Choroid plexus epithelial cell (primary cell): ENCODE measurements around the gene SCN1B.
"Not testable (repeated sequence)": the region's sequence is repeated elsewhere in the genome, so short reads cannot be mapped to it uniquely, and the experiment has no call there.

Experiments used
- DNase-seq: peaks from one replicate; pipeline ENCODE4 v3.0.0-alpha.2; 2010; ENCODE audit warnings: low read depth
- H3K4me3 ChIP-seq: 2 replicates; pipeline ENCODE4 v1.5.1; 2011; ENCODE audit warnings: low read depth, mild to moderate bottlenecking, control low read depth, low read length, moderate library complexity
- TF ChIP-seq, protein P1 (sequence below): conservative IDR thresholded peaks from 2 replicates; pipeline ENCODE4 v1.5.1; 2011; ENCODE audit warnings: low read depth, mild to moderate bottlenecking, control low read depth, inconsistent platforms, low read length, moderate library complexity

The SCN1B gene

DNA sequence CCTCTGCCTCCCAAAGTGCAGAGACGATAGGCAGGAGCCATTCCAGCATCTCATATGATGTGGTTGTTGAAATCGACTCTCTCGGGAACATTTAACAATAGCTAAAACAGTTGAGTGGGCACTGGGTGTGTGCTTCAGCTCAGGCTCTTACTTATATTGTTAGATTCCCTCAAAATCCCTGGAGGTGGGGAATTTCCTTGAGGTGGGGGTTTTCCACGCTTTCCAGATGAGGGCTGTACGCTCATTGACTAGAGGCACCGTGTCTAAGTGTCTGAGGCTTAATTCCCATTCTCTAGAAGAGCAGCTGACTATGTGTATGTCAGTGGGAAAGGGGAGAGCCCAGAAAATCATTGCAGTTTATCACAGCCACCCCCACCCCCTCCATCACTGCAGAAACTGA lies 41.0 kb upstream of the SCN1B start:
- TF ChIP-seq, protein P1, sequence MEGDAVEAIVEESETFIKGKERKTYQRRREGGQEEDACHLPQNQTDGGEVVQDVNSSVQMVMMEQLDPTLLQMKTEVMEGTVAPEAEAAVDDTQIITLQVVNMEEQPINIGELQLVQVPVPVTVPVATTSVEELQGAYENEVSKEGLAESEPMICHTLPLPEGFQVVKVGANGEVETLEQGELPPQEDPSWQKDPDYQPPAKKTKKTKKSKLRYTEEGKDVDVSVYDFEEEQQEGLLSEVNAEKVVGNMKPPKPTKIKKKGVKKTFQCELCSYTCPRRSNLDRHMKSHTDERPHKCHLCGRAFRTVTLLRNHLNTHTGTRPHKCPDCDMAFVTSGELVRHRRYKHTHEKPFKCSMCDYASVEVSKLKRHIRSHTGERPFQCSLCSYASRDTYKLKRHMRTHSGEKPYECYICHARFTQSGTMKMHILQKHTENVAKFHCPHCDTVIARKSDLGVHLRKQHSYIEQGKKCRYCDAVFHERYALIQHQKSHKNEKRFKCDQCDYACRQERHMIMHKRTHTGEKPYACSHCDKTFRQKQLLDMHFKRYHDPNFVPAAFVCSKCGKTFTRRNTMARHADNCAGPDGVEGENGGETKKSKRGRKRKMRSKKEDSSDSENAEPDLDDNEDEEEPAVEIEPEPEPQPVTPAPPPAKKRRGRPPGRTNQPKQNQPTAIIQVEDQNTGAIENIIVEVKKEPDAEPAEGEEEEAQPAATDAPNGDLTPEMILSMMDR: no peak

DNA sequence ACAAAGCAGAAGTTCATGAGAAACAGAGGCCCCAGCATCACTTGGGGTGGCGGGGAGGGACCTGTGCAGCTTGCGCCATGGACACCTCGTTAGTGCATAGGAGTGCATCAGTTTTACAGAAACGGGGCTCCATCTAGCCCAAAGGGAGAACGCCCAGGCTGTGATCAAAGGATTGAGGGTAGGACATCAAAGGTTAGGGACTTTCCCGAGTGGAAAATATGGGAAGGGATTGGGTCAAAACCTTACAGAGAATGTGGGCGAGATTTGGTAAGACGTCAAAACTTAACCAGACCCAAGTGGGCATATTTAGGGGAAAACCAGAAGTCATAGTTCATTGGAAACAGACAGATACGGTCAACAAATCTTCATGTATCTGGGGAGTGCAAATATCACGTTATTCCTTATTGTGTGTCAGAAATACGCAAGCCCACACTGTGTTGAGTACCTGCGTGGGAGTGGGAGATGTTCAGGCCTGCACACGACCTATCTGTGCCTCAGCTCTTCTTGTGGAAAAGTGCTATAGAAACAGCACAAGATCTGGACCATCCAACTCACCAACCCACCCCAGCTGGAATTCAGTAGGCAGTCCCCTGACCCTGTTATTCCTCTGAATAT lies 39.6 kb upstream of the SCN1B start:
- TF ChIP-seq, protein P1: no peak
- no peak overlapping the region for H3K4me3 ChIP-seq
- no peak for DNase-seq

More for the DNA sequence above, 41.0 kb upstream of the SCN1B start:
- H3K4me3 ChIP-seq: no peak overlapping the region
- no peak for DNase-seq

DNA sequence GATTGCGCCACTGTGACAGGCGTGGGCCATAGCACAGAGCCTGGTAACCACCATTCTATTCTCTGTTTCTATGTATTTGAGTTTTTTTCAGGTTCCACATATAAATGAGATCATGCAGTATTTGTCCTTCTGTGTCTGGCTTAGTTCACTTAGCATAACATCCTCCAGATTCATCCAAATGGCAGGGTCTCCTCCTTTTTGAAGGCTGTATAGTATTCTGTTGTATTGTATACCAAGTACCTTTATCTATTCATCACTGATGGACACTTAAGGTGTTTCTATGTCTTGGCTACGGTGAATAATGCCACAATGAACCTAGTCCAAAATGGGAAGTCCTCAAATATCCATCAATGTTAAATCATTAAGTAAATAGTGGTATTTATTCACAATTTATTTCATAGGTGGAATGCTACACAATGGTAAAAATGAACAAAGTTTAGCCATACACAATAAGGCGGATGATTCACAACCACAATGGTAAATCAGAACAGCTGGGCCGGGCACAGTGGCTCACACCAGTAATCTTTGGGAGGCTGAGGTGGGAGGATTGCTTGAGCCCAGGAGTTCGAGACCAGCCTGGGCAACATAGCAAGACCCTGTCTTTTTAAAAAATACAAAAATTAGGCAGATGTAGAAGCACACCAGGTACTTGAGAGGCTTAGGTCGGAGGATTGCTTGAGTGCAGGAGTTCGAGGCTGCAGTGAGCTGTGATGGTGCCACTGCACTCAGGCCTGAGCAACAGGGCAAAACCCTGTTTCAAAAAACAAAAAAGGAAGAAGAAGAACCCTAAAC lies 38.5 kb upstream of the SCN1B start:
- DNase-seq: no peak
- TF ChIP-seq, protein P1: no peak
- no peak overlapping the region for H3K4me3 ChIP-seq

DNA sequence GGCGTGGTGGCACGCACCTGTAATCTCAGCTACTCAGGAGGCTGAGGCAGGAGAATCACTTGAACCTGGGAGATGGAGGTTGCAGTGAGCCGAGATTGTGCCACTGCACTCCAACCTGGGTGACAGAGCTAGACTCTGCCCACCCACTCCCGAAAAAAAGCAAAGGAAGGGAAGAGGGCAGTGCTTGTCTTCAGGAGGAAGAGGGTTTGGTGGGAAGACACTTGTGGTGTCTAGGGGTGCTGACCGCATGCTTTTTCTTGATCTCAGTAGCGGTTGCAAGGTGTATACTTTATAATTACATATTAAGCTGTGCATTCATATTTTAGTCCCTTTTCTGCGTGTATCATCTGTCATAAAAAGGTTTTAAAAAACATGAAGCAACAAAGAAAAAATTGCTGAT lies 37.7 kb upstream of the SCN1B start:
- H3K4me3 ChIP-seq, DNase-seq: not testable (repeated sequence)

DNA sequence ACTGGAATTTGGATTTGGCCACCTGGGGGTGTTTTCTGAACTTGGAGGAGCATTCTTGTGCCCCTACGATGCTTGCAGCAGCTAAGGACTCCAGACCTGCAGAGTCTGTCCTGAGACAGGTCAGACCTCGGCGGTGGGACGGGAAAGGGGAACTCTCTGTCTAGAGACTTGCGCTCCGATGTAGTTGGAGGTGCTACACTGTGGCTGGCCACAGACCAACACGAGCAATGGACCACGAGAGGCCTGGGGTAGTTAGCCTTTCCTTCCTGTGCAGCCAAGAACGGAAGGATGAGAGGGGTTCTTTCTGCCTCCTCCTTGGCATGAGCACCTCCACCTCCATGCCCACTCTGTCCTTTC lies 36.0 kb upstream of the SCN1B start:
- H3K4me3 ChIP-seq: no peak overlapping the region
- no peak for DNase-seq
- TF ChIP-seq, protein P1: no peak

DNA sequence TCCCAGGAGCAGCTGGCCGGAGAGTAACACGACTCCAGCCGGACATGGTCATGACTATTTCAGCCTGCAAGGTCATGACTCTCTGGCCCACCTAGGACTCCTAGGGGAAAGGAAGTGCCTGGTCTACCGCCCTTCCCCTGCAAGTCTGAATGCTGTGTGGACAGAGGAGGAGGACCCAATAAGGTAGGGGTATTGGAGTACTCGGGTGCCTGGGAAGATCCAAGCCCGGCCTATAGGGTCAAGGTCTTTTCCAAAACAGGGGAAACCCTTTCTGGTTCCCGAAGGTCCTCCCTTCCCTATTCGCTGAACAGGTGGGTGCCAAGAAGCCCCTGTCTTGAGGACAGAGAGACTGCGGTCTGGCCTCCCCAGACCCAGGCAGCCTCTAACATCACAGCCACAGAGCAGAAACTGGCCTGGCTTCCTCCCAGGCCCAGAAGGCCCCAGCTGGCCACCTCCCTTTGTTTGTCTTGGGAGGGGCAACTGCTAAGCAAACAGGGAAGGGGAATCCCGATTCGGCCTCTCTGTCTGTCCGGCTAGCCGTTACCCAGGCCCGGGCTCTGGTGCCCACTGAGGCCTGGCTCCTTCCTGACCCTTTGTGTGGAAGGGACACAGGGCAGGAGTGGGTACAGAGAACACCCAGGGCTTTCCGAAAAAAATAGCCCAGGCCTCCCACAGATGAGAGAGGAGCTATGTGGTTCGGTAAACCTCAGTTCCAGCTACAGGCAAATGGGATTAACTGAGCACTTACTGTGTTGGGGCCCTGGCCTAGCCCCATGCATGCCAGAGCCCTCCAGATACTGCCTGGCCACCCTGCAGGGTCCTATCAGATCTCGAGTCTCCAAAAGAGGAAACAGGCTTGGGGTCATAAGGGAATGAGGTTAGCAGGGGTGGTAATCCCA lies 35.4 kb upstream of the SCN1B start:
- DNase-seq: peak; percentile 23
- TF ChIP-seq, protein P1: no peak

DNA sequence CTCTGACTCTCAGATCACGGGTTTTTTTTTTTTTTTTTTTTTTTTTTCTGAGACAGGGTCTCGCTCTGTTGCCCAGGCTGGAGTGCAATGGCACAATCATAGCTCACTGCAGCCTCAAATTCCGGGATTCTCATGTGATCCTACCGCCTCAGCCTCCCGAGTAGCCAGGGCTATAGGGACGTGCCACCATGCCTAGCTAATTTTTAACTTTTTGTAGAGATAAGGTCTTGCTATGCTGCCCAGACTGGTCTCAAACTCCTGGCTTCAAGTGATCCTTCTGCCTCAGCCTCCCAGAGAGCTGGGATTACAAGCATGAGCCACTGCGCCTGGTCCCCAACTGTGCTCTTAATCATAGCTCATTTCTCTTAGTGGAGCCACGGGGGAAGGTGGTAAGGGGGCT lies 34.7 kb upstream of the SCN1B start:
- no peak overlapping the region for H3K4me3 ChIP-seq
- no peak for DNase-seq
- TF ChIP-seq, protein P1: no peak

More for the DNA sequence above, 35.4 kb upstream of the SCN1B start:
- H3K4me3 ChIP-seq: no peak overlapping the region
